ENCODE measurements around the gene PROM2.

The PROM2 gene

GRCh38 chr2:95332036-95332435, 57.8 kb downstream of the PROM2 start:
- Histone ChIP-seq H3K27ac (ENCODE audit: low read depth, low read length) (no peak overlapping the region), H3K9me2 (replicated peaks; ENCODE audit: insufficient read depth, low read length) (no peaks in the 10 kb centered on the region), H3K9ac (ENCODE audit: low read length) (no peak overlapping the region), H3K9me3 (ENCODE audit: insufficient read depth, low read length) (no peaks in the 10 kb centered on the region), H3K4me2 (ENCODE audit: low read depth, low read length, poor library complexity, severe bottlenecking) (no peak overlapping the region), H3K79me2 (ENCODE audit: insufficient read depth, low read length) (no peaks in the 10 kb centered on the region), H3K4me3 (ENCODE audit: insufficient read depth, low read length, poor library complexity, severe bottlenecking) (no peak overlapping the region), H2AFZ (ENCODE audit: low read depth, low read length, severe bottlenecking) (no peak overlapping the region), H3K36me3 (ENCODE audit: low read length) (no peaks in the 10 kb centered on the region), H3F3A (ENCODE audit: insufficient read depth) (no peaks in the 10 kb centered on the region), H3K27me3 (ENCODE audit: low read length) (no peaks in the 10 kb centered on the region), H4K20me1 (ENCODE audit: low read depth, low read length) (no peaks in the 10 kb centered on the region)
- TF ChIP-seq EZH2phosphoT487 (conservative IDR thresholded peaks at IDR 0.05; ENCODE audit: low read length): no peak
- TF ChIP-seq, protein P1, sequence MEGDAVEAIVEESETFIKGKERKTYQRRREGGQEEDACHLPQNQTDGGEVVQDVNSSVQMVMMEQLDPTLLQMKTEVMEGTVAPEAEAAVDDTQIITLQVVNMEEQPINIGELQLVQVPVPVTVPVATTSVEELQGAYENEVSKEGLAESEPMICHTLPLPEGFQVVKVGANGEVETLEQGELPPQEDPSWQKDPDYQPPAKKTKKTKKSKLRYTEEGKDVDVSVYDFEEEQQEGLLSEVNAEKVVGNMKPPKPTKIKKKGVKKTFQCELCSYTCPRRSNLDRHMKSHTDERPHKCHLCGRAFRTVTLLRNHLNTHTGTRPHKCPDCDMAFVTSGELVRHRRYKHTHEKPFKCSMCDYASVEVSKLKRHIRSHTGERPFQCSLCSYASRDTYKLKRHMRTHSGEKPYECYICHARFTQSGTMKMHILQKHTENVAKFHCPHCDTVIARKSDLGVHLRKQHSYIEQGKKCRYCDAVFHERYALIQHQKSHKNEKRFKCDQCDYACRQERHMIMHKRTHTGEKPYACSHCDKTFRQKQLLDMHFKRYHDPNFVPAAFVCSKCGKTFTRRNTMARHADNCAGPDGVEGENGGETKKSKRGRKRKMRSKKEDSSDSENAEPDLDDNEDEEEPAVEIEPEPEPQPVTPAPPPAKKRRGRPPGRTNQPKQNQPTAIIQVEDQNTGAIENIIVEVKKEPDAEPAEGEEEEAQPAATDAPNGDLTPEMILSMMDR (IDR thresholded peaks at IDR 0.05; ENCODE audit: insufficient read depth, low read length, poor library complexity, severe bottlenecking): no peak

DNA sequence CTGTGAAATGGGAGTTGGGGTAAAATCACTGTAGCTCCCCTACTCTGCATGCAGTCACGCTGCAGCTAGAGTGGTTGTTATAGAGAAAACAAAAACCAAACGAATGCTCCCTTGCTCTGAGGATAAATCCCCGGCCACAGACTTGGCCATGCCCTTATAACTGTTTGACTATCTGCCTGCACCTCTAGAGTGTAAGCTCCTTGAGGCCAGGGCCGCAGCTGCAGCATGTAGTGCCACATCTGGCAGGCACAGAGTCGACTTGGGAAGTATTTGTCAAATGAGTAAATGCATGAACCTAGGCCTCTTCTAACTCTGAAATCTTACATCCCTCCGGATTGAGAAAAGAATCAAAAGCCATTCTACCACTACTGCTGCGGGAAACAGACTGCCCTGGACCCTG, 58.8 kb downstream of the PROM2 start:
- Histone ChIP-seq H3K4me2 (ENCODE audit: low read depth, low read length, poor library complexity, severe bottlenecking) (no peak overlapping the region), H3K4me3 (ENCODE audit: insufficient read depth, low read length, poor library complexity, severe bottlenecking) (no peak overlapping the region), H3F3A (ENCODE audit: insufficient read depth) (no peaks in the 10 kb centered on the region), H3K9ac (ENCODE audit: low read length) (no peak overlapping the region), H4K20me1 (ENCODE audit: low read depth, low read length) (no peaks in the 10 kb centered on the region), H3K79me2 (ENCODE audit: insufficient read depth, low read length) (no peaks in the 10 kb centered on the region), H3K36me3 (ENCODE audit: low read length) (no peaks in the 10 kb centered on the region), H2AFZ (ENCODE audit: low read depth, low read length, severe bottlenecking) (no peak overlapping the region), H3K27me3 (ENCODE audit: low read length) (no peaks in the 10 kb centered on the region), H3K27ac (ENCODE audit: low read depth, low read length) (no peak overlapping the region), H3K9me2 (replicated peaks; ENCODE audit: insufficient read depth, low read length) (no peaks in the 10 kb centered on the region), H3K9me3 (ENCODE audit: insufficient read depth, low read length) (no peaks in the 10 kb centered on the region)
- TF ChIP-seq, protein P1 (IDR thresholded peaks at IDR 0.05; ENCODE audit: insufficient read depth, low read length, poor library complexity, severe bottlenecking): no peak
- no peak for TF ChIP-seq EZH2phosphoT487 (conservative IDR thresholded peaks at IDR 0.05; ENCODE audit: low read length)

DNA sequence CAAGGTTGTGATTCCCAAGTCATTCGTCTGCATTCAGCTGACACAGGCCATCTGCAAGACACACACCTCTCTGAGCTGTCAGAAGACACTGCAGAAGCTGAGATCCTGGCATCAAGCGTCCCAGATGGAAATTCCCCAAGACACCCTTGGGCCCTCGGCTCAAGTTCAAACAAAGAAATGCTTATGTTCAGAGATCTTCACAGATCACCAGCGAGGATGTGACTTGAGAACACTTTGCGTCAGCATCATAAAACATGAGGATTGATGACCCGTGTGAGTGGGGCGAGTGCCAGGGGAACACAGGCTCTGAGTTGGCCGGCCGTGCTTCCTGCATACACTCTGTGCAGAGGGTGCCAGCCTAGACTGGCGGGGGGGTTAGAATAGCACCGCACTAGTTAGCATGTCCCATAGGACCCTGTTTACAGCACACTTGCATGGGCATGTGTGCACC, 59.7 kb downstream of the PROM2 start:
- Histone ChIP-seq H3K36me3 (ENCODE audit: low read length) (no peaks in the 10 kb centered on the region), H3K79me2 (ENCODE audit: insufficient read depth, low read length) (no peaks in the 10 kb centered on the region), H3K27ac (ENCODE audit: low read depth, low read length) (no peak overlapping the region), H3K27me3 (ENCODE audit: low read length) (no peaks in the 10 kb centered on the region), H3K9me2 (replicated peaks; ENCODE audit: insufficient read depth, low read length) (no peaks in the 10 kb centered on the region), H3K4me3 (ENCODE audit: insufficient read depth, low read length, poor library complexity, severe bottlenecking) (no peak overlapping the region), H4K20me1 (ENCODE audit: low read depth, low read length) (no peaks in the 10 kb centered on the region), H3F3A (ENCODE audit: insufficient read depth) (no peaks in the 10 kb centered on the region), H3K9ac (ENCODE audit: low read length) (no peak overlapping the region), H2AFZ (ENCODE audit: low read depth, low read length, severe bottlenecking) (no peak overlapping the region), H3K9me3 (ENCODE audit: insufficient read depth, low read length) (no peaks in the 10 kb centered on the region), H3K4me2 (ENCODE audit: low read depth, low read length, poor library complexity, severe bottlenecking) (no peak overlapping the region)
- no peak for TF ChIP-seq EZH2phosphoT487 (conservative IDR thresholded peaks at IDR 0.05; ENCODE audit: low read length)
- TF ChIP-seq, protein P1 (IDR thresholded peaks at IDR 0.05; ENCODE audit: insufficient read depth, low read length, poor library complexity, severe bottlenecking): no peak

Data from SU-DHL-6 (cell line).